HG03575 (cell line): Measurements from ENCODE around the gene CCDC39.

Experiments
- ATAC-seq: cut with Tn5 transposase; IDR thresholded peaks from one replicate; pipeline ENCODE4 v1.9.1; 2021; ENCODE audit not compliant: unreplicated experiment, insufficient number of reproducible peaks, low FRiP score; ENCODE audit errors: extremely low read depth

The CCDC39 gene

DNA sequence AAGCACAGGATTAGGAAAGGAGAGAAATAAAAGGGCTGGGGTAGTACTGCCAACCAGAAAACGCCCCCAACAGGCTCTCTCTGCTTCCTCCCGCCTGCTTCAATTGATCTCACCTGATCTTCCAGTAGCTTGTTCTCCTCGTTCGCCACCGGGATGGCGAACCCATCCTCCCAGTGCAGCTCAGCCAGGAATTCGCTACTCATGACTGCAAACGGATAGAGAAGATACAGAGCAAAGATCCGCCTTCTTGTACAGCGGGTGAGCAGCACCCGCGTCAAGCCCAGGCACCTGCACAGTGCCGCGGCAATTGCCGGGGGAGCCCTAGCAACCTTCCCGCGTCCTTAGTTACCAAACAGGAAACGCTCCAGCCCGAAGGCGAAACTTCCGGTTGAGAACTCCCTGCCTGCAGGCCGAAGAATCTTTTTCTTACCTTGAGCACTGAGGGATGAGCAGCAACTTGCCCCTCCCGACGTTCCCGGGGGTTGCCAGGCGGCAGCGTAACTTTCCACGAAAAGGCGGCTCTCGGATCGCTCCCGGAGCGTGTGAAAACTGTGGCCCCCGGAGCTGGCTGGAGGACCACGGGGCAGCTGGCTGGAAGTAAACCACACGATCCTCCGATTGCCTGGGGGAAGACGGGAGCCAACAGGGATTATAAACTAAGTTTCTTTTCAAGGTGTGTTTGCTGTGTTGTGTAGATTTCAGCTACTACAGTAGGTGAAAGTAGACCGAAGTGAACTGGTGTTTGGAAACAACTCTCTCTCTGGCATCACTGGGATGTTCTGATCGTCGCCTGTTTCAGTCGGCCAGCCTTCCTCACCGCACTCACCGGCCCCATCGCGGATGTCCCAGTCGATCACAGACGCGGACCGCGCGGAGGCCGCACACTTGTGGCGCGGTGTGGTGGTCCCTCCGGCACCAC lies at the start of gene CCDC39:
TSS of gene CCDC39 (minus strand) at position 312 of the 919 bp plus-strand sequence. CDS start at position 203, 109 bp downstream.
- ATAC-seq = peak; percentile 89

DNA sequence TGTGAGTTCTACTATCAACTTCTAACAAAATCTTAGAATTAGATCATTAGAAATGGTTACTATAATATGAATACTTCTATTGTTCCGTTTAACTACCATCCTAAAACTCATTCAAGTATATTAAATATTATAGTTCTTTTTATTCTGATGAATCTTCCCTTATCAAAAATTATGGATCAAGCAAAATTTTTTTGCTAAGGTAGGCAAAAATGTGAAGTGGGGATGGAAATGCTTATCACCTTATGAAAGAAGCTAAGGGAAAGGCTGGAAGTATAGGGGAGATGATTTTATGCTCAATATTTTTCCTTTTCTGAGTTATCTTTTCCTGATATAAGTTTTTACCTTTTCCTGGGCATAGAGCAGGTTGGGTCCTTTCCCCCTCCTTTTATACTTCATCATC lies 40.7 kb upstream of the CCDC39 start:
- ATAC-seq = no peak

DNA sequence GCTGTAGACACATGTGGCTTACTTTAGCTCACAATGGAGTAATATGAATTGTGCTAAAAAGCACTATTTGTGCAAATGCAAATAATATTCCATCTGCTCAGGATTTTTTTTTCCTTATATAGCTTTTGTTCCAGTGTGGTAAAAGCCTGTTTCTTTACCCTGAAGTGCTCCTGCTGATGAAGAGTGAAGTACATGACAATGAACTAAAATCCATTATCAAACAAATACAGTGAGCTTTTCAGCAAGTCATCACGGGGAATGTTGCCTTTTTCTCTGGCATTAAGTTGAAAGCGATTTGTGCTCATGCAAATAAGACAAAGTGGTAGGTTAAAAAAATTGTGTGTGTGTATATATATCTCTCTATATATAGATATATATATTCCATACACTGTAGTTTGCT lies 28.6 kb upstream of the CCDC39 start:
- no peak for ATAC-seq

DNA sequence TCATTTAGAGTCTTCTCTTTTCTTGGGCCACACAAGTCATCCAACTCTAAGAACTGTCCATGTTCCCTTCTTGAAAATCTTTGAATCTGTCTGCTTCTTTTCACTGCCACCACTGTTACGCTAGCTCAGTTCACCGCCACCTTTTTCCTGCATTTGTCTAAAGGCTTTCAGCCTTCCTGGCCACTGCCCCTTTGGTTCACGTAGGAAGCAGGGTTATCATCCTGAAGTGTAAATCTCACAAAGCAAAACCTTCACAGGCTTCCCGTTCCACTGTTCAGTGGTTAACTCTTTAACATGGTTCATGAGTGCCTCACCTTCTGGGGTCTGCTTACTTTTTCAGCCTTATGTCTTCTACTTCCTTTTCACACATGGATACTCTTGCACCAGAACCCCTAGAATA lies 26.3 kb upstream of the CCDC39 start:
- ATAC-seq = no peak

DNA sequence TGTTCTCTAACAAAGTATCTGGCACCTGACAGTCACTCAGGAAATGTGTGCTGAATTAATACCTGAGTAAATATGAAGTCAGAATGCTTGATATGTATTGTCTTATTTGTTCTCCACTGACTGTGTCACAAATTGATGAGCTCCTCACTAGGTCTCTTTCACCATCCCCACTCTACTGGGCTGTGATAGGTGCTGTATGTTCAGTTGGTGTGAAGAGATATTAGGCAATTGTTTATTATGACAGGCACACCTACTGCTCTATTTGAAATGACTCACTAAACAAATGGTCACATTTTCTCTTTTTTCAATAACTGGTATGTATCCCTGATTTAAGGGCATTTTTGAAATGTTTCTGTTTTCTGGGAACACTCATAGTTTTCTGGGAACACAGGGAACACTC lies 25.2 kb upstream of the CCDC39 start:
- no peak for ATAC-seq

DNA sequence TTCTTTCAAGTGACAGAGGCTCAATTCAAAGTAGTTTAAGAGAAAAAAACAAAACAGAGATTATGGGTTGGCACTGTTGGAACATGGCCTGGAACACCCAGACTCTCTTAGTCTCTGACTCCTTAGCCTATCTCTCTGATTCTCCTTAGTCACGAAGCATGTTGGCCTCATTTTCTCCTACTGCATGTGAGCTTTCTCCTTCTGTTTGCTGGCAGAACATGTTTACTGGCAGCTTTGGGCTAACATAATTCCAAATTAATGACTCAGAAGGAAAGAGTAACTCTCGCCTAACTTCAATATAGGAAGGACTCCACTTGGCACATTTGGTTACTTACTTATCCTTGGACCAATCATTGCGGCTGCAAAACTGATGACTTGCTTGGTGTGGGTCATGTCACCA lies 21.7 kb upstream of the CCDC39 start:
- ATAC-seq = no peak

DNA sequence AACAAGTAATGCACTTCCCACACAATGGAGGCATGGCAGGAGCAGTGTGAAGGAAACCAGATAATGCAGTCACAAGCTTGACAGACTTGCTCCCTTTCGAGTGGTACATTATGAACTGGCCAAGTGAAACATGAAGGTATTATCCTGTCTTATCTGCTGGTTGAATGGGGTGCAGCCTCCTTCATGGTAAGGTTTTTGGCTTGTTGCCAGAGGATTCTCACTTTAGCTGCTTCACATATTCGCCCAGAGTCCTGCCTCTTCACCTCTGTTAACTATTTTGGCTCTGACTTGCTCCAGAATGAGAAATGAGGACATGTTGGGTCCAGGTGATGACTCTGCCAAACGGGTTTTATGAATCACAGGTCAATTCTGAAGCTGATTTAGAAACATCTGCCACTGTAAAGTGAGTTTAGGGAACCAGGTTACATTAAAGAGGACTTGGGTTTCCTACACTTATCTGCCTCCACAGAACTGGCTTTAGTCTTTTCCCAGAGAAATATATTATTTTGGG lies 19.5 kb upstream of the CCDC39 start:
- ATAC-seq = no peak

DNA sequence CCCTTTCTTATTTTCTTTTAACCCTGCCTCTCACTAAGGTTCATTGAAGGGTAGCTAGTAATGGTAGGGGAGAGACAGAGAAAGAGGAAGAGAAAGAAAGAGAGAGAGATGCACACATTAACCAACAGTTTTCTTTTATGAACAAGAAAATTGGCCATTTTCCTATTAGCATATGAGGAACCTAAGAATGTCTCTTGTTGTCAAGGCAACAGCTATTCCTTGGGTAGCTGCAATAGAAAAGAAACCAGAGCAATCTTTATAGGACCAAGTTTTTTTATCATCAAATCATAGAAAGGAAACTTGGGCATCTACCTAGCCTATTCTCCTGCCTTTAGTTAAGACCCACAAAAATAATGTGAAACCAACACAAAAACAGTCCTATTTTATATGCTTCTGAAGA lies 15.0 kb upstream of the CCDC39 start:
- no peak for ATAC-seq

DNA sequence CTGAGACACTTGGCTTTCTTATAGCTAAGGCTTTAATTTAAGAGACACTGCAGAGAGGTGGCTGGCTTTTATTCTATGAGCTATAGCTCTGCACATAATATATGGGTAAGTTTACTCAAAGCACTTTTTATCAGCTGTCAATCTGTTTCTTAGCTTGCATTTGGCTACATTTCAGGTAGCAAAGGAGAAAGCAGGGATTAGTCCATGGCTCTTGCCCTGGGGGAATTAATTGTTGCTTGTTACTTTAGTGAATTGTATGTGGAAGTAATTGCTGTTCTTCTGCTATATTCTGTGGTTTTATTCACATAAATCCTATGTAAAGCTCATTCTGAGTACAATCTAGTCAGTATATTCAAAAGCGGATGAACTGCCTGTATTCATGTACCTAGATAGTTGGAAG lies 14.4 kb upstream of the CCDC39 start:
- ATAC-seq = no peak

DNA sequence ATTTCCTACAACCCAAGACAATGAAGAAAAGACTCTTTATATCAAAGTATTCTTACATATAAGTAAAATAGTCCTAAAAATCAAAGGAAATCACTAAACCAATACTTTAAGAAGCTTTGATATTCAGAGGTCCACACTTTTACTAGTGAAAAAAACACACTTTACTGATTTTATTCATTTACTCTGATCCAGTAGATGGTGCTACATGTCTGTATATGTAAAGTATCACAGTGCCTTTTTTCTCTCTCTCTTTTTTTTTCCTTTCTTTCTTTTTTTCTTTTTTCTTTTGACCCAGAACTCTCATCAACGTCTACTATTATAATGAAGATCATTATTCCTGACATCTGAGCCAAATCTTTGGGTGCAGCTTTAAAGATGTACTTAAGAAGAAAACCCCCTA lies 10.8 kb upstream of the CCDC39 start:
- ATAC-seq = no peak

DNA sequence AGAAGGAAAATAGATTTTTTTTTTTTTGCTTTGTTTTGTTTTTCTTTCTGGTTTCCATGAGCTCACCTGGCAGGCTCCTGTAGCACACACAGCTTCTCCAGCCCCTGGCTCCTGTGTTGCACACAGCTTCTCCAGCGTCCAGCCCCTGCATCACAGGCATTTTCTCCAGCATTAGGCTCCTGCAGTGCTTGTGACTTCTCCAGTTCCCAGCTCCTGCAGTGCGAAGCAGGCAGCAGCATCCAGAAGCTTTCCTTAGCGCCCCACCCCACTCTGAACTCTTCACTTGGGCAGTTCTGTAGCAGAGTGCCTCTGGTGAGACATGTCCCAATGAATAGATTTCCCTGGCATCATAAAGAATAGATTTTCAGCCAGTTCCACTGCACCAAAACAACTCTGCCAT lies 5.5 kb upstream of the CCDC39 start:
- no peak for ATAC-seq

DNA sequence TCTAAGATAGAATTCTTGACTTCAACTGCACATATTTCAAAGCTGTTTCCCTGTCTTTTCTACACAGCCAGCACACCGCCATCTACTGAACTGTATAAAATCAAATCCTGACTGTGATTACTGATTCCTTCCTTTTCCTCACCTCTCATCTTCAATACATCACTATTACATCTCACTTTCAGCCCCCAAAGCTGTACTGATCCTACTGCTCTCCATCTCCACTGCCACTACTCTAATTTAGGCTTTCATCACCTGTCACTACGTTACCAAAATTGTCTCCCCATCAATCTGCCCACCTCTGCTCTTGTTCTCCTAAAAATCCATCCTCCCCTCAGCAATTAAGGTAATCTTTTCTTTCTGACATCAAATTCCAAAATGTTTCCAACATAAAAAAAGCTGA lies 4.5 kb upstream of the CCDC39 start:
- no peak for ATAC-seq

DNA sequence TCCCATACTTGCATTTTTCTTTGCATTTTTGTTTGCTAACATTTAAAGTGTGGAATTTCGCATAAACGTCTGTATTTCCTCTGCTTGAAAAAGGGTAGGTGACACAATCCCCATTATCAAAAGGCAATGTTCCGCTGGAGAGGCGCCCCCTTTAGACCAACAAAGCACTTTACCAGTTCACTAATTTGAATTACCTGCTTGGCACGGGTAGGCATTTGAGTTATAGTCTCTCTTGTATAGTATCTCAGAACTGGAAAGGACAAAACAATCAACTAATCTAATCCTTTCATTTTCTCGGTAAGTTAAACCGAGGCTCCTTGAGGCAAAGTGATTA lies 775 bp upstream of the CCDC39 start:
- ATAC-seq = peak; percentile 12

DNA sequence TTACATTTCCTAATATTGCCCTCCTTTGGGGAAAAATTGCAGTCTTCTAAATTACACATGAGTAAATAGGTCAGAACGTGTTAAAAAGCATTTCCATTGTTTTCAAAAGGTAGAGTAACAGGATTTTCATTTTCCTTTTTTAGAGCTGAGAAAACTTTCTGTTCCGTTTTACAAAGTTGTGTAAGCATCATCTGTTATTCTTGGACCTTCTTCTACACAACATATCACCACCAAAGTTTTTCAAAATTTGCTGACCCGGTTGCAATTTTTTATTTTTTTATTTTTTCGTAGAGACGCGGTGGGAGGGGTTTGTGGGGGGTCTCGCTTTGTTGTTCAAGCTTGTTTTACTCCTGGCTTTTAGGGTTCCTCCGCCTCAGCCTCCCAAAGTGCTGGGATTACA lies 1.1 kb downstream of the CCDC39 start:
- ATAC-seq = no peak

DNA sequence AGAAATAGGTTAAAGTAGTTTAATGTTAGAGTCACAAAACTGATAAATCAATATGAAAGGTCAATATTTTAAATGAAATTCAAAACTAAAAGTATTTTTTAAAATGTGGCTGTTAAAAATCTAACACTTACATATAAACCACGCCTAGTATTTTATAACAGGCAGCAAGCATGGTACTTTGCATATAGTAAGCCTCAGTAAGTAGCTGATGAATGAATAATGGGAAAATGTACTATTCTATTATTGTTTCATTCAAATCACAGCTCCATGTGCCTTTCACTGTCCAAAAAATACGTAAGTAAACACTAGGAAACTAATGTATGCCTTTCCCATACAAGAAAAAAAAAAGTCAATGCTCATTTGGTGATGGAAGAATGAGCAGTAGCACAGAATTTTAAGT lies 17.8 kb downstream of the CCDC39 start:
- no peak for ATAC-seq

DNA sequence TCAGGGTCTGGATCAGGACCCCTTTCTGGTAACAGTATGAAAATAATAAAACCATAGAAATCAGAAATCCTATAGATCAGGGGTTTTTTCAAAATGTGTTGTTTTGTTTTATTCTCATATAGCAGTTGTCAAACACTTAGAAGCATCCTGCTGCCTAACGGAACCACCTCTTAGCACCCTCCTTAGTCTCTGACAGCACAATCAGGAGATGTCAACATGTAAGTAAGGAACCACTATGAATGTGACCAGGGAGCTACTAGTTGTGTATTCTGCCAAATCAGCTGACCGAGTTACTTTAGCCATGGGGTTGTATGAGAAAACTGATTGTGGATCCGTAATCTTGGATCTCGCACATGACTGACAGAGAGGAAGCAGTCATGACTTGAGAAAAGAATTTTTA lies 22.2 kb downstream of the CCDC39 start:
- no peak for ATAC-seq

DNA sequence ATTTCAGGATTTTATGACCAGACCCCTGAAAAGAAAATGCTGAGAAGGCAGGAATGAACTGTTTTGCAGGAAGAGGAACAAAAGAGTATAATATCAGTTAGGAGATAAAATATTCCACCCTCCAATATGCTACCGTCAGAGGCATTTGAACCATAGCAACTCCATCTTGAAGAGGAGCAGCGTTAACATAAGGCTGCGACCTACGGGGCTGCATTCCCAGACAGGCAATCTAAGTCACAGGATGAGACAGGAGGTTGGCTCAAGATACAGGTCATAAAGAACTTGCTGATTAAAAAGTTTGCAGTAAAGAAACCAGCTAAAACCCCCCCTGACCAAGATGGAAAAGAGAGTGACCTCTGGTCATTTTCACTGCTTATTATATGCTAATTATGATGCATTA lies 22.9 kb downstream of the CCDC39 start:
- no peak for ATAC-seq

DNA sequence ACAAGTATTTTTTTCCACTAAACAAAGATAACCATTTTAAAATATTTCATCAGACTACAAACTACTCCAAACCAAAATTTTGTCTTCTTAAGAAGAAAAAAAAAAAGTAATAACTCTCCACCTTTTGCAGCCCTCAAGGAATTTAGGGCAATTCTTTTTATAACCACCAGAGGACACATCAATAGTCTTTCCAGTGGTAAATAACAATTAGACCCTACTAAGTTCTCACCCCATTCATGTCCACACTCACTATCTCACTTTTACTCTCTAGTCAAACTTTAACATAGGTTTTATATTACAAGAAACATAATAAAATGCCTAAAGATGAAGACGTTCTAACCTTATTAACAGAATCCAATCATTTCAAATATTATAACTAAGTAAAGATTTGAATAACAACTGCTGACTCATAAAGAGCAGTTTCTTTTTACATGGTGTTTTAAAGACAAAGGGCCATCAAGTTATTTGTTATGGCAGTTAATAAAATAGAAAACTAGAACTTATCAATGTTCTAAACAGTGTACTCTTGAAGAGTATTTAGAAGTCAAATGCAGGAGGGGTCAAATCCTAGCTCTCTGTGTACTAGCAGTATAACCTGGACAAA lies 33.0 kb downstream of the CCDC39 start:
- ATAC-seq = no peak

DNA sequence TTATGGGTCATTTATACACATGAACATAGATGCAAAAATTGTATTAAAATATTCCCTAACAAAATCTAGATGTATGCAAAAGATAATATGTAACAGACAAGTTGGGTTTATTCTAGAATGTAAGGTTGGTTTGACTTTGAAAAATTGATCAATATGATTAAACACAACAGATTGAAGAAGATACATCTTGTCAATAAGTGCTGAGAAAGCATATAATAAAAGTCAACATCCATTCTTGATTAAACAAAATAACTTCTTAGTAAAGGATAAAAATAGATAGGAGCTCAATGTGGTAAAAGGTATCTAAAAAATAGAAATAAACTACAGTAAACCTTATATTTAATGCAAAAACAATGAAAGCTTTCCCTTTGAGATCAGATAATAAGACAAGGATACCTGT lies 38.3 kb downstream of the CCDC39 start:
- ATAC-seq = no peak

DNA sequence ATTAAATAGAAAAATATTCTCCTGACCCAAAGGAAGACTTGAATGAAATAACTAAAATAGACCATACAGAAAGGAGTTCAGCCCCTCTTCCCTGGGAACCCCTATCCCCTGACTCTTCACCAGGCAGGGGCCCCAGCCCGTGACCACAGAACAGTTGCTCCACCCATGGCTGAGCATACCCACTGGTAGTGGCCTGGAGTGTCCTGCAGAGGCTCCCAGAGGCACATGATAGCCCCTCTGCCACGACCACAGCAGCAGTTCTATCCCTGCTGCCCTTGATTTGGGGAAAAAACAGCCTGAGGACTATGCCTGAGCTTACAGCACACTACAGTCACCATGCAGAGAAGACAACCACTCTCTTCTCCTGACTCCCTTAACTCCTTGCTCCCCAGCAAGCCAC lies 45.6 kb downstream of the CCDC39 start:
- no peak for ATAC-seq

DNA sequence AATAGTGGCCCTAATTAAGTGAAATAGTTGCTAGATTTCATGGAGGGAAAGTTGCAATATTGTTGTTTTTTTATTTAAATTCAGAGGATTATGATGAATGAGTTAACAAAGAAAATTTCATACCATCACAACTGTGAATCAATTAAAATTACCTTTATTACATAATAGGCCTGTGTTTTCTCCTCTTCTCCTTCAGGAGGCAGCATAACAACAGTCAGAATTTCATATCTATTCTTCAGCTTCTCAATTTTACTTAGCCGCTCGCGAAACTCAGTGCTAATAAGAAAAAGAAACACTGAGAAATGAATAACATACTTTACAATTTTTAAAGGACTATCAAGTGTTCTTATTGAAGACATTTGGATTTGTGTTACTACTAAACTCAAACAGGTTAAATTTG lies 48.0 kb downstream of the CCDC39 start:
- no peak for ATAC-seq
